AML-193 (cell line): ENCODE data around the gene POMZP3.
A peak's percentile ranks its signal among the peaks of the same experiment; 100 is the strongest.
"Not testable (repeated sequence)": the region's sequence is repeated elsewhere in the genome, so short reads cannot be mapped to it uniquely, and the experiment has no call there.

Source experiments
- DNase-seq, 2 experiments: peaks; one replicate each; lab custom pipeline; 2025; lab: John Stamatoyannopoulos, UW

The POMZP3 gene

GRCh38 chr7:76626989-76627642 is at the start of gene POMZP3:
Gene POMZP3, minus strand, starts transcription at chr7:76627279. Its CDS starts 1,215 bp downstream, at chr7:76626064.
- not testable (repeated sequence) for DNase-seq

GRCh38 chr7:76675783-76676182 is 48.7 kb upstream of the POMZP3 start:
- DNase-seq = not testable (repeated sequence)

- DNase-seq = not testable (repeated sequence)
These were observed 46.3 kb upstream of the POMZP3 start for GRCh38 chr7:76673346-76673745.

GRCh38 chr7:76659212-76659611 is 32.1 kb upstream of the POMZP3 start:
- DNase-seq = not testable (repeated sequence)

GRCh38 chr7:76656425-76656824 is 29.3 kb upstream of the POMZP3 start:
- not testable (repeated sequence) for DNase-seq

GRCh38 chr7:76642620-76643019 is 15.5 kb upstream of the POMZP3 start:
- DNase-seq = not testable (repeated sequence)

- DNase-seq = not testable (repeated sequence)
These were observed 10.1 kb upstream of the POMZP3 start for GRCh38 chr7:76637061-76637691.

GRCh38 chr7:76626581-76626980 is 498 bp downstream of the POMZP3 start:
- DNase-seq = not testable (repeated sequence)

- DNase-seq = not testable (repeated sequence)
These were observed 7.5 kb downstream of the POMZP3 start for GRCh38 chr7:76619439-76620190.

GRCh38 chr7:76613783-76614182 is 13.3 kb downstream of the POMZP3 start:
- DNase-seq = not testable (repeated sequence)

- not testable (repeated sequence) for DNase-seq
These were observed 14.8 kb downstream of the POMZP3 start for GRCh38 chr7:76612232-76612631.

- DNase-seq = not testable (repeated sequence)
These were observed 17.2 kb downstream of the POMZP3 start for GRCh38 chr7:76609864-76610263.

GRCh38 chr7:76608469-76608868 is 18.6 kb downstream of the POMZP3 start:
- DNase-seq = not testable (repeated sequence)

- DNase-seq = peak; percentile 84 to 85
These were observed 21.1 kb downstream of the POMZP3 start for GRCh38 chr7:76606027-76606426.

- not testable (repeated sequence) for DNase-seq
These were observed 26.4 kb downstream of the POMZP3 start for GRCh38 chr7:76600650-76601049.

- DNase-seq = not testable (repeated sequence)
These were observed 27.0 kb downstream of the POMZP3 start for GRCh38 chr7:76600116-76600482.

- not testable (repeated sequence) for DNase-seq
These were observed 28.4 kb downstream of the POMZP3 start for GRCh38 chr7:76598590-76599264.

- peak in 1 of 2 experiments; percentile 5 for DNase-seq
These were observed 29.8 kb downstream of the POMZP3 start for GRCh38 chr7:76597288-76597687.

- not testable (repeated sequence) for DNase-seq
These were observed 34.4 kb downstream of the POMZP3 start for GRCh38 chr7:76592694-76593093.

- not testable (repeated sequence) for DNase-seq
These were observed 35.3 kb downstream of the POMZP3 start for GRCh38 chr7:76591602-76592304.

GRCh38 chr7:76591033-76591432 is 36.0 kb downstream of the POMZP3 start:
- DNase-seq = not testable (repeated sequence)
